ENCODE data around the gene RASA3.
"Not testable (repeated sequence)": the region's sequence is repeated elsewhere in the genome, so short reads cannot be mapped to it uniquely, and the experiment has no call there.

RASA3 gene

DNA sequence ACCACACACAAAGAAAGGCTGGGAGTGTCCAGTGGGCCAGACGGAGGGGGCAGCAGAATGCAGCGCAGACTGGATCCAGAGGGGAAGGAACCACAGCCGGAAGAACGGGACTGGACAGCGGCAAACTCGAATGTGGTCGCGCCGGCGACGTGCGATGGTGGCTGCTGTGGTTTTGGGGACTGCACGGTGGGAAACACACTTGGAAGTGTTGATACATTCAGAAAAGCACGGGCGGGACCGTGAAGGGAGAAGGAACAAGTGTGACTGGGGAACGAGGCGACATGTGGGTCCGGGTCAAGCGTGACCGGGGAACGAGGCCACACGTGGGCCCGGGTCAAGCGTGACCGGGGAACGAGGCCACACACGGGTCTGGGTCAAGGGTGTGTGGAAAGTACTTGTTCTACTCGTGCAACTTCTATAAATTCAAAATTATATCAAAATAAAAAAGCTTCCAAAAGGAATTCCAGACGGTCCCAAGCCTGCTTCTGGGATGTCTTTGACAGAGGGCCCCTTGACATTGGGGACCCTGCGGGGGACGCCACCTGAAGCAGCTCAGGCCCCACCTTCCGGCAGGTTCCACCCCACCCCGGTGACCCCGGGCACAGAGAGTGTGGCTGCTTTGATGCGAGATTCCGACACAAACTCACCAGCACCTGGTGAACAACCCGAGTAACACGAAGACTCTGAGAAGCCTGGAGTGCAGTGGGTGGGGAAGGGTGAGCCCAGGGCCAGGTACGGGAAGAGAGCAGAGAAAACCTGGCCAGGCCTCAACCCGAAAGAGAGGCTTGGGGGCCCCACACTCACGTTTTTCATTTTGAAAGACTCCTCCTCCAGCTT is 133.4 kb downstream of the RASA3 start:
- DNase-seq = no peak

DNA sequence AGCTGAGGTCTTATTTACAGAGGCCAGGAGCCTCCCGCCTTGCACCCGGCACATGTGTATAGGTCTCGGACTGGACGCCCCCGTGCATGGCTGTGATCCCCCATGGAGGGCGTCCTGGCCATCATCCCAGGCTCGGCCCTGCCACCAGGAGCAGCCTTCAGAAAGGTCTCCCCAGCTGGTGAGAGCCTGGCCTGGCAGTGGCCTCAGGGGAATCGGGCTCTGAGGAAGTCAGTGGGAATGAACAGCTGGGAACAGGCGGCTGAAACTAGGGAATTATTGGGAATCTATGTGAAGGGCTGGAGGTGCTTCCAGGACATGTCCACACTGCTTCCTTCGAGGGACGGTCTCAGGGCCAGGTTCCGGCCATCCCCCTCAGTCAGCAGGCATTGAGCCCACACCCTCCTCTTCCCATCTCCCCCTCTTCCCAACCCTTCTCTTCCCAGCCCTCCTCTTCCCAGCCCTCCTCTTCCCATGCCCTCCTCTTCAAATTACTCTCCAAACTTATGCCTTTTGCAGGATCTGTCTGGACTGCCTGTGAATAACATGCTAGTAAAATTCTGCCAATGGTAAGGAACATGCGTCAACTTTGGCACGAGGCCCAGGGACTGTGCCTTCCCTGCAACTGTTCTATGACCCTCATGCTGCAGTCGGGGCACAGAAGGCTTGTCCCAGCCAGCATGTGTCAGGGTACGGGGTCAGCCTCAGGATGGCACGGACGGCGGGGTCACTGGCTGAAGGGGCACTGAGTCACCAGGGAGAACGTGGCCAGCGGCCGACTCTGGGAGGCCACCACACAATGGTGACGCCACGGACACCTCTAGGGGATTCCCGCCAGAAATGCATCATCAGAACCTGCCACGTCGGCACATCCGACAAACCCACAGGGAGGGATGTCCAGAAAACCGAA is 134.3 kb downstream of the RASA3 start:
- no peak for DNase-seq

DNA sequence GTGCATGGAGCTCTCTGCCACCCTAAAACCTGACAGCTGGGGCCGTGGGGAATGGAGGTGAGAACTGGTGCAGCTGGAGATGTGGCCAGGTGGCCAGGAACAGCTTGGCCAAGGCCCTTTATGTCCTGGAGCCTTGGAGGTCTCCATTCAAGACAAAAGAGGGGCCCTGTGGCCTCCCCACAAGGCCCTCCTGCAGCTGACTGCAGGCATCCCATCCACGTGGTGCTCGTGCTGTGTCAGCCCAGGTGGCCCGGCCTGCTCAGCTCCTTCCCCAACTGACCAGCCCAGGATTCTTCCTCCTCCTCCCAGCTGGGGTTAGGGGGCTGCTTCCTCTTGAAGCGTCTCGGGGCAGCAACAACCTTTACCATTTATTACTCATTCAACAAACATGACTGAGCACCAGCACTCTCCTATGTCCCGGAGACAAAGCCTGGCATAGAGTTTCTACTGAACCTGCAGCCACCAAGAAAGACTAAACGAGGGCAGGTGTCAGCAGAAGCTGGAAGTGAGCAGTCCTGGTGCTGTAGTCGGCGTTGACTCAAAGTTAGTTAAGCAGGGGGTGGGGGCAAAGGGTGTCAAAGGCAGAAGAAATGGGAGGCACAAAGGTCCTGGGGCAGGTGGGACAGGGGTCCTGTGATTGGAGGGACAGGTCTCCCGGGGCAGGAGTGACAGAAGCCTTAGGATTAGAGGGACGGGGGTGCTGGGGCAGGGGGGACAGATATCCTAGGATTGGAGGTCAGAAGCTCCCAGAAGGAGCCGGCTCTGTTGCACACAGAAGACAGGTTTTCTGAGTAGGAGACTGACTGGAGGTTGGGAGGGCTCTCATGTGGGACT is 135.3 kb downstream of the RASA3 start:
- DNase-seq = no peak

DNA sequence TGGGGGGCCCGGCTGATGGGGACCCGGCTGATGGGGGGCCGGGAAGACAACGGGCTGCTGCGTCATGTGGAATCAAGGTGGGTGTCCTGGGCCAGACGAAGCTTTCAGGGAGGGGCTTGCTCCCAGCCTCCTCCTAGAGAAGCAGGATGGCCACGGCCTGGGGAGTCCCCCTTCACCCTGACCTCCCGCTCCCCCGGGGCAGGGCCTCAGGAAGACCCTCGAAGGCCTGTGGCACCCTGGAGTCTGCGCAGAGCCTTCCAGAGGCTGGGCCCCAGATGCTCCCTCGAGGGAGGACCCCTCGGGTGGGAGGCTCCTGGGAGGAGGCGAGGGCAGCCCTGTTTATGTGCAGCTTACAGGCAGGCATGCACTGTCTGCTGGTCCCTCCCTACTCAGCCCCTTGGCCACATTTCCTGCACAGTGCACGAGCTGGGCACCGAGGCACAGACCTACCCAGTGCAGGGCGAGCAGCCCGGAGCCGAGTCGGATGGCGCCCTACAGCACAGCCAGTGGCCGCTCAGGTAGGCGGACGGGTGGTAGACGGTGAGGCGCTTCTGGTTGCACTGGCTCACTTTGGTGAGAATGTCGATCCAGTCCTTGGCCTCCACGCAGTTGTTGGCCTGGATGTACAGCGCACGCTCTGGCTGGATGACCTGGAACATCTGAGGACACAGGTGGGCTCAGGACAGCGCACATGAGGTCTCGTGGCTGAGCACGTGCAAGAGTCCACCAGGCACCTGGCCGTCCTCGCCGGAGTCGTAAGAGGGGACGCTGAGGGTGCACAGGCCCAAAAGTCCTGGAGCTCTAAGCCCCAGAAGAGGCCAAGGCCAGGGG is 136.1 kb downstream of the RASA3 start:
- no peak for DNase-seq

DNA sequence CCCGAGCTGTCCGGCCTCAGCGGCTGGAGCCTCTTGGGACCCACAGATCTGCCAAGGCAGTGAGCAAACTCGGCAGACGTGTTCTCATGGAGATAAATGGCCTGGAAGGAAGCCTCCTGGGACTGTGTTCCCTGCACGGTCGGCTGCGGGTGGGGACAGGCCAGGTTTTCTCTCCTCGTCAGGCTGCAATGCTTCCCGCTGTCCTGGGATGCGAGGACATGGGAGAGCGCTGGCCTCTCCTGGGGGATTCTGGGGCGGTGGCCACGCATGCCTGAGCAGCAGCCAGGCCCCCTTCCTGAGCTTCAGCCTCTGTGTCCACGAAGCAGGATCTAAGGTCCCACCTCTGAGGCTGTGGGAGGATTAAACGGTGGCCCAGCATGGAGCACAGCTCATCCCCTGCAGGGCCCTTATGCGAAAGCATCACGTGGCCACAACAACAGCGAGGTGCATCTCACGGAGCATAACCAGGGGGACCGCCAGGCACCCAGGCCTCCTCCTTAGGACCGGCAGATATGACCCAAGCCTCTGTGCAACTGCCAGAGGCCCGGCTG is 137.3 kb downstream of the RASA3 start:
- no peak for DNase-seq

DNA sequence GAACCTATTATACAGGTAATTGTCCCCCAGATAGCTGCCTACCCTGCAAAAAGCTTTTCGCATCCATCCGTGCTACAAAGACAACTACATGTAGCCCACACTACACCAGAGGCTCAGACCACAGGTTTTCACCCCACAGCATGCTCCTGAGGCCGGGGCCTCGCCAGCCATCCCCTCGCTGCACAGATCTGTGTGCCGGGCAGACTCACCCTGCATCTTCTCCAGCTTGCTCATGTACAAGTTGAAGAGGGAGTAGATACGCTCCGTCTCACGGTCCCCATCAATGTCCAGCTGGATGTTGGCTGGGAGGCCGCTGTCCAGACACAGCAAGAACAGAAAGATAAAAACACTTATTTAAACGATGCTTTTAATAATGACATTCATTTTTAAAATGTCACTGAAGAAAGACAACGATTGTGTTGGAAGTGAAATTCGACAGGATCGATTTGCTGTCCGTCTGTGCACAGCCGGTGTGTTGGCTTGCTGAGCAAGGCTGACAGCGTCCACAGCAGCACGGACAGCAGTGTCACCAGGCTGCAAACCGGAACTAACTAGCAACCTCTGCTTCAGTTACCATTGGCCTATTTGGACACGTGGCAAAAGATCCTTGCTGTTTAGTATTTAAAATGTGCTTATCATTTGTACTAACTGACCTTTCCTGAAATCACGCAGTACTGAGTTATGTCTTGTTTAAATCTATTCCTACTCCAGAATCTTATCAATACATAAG is 140.0 kb downstream of the RASA3 start:
- no peak for DNase-seq

DNA sequence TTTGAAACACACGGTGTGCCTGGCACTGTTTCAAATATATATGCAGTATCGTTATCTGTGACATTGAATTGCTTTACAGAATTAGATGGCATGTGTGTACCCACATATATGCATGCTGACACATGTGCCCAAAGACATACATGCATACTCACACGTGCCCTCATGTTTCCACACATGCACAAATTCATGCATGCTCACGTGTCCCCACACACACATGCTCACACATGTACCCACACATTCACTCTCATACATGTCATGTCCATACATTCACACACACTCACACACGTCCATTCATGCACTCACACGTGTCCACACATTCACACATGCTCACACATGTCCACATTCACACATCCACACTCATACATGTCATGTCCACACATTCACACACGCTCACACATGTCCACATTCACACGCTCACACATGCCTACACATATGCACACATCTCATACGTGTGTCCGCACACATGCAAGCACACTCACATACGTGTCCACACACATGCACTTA is 140.7 kb downstream of the RASA3 start:
- DNase-seq = no peak

DNA sequence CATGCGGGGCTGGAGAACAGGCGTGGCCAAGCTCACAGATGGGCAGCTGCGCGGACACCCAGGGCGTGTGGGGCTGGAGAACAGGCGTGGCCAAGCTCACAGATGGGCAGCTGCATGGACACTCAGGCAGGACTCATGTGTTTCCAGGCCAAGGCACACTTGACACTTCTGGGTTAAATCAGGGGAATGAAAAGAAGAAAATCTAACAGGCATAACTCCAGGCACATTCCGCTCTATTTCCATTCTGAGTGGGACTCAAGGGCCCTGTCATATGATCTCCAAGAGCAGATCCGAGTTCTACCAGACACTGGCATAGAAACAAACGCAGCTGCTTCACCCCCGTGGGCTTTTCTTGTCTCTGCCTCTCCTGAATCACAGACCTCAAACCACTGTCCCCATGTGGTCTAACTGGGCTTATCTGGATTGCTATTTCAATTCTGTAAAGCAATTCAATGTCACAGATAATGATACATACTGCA is 141.2 kb downstream of the RASA3 start:
- no peak for DNase-seq

DNA sequence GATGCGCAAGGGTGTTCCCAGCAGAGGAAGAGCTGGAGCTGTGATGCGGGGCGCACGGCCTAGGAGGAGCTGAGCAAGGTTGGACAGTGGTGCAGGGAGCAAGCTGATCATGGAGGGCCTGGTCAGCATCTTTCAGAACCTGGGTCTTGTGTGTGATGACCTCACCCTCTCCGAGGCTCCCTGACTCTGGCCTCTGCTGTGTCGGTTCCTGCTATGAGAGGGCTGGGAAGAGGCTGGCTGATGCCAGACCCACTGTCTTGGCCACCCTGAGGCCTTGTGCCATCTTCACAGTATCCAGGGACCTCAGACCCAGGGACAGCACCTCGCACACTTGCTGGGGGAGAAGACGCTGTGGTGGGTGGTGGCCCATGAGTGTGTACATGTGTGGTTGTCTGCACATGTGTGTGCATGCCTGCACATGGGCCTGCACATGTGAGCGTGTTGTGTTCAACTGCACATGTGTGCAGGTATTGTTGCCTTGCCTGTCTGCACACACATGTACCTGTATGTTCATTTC is 142.0 kb downstream of the RASA3 start:
- no peak for DNase-seq

DNA sequence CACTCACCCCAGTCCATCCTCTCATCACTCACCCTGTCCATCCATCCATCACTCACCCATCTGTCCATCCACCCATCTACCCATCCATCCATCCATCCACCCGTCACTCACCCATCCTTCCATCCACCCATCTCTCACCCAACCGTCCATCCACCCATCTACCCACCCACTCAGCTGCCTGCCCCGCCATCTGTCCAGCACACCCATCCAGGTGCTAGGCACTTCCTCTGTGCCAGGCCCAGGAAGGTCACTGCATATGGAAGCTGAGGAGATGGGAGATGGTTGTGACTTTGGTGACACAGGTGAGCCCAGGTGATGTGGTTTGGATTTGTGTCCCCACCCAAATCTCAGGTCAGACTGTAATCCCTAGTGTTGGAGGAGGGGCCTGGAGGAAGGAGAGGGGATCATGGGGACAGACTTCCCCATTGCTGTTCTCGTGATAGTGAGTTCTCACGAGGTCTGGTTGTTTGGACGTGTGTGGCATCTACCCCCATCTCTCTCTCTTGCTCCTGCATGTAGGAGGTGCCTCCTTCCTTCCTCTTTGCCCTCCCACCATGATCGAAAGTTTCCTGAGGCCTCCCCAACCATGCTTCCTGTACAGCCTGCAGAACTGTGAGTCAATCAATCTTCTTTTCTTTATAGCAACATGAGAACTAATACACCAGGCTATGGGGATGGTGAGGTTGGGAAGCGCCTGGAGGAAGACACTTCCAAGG is 142.7 kb downstream of the RASA3 start:
- no peak for DNase-seq

DNA sequence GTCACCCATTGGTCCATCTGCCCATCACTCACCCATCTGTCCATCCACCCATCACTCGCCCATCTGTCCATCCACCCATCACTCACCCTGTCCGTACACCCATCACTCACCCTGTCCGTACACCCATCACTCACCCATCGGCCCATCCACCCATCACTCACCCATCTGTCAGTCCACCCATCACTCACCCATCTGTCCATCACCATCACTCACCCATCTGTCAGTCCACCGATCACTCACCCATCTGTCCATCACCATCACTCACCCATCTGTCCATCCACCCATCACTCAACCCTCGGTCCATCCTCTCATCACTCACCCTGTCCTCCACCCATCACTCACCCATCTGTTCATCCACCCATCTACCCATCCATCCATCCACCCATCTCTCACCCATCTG is 143.6 kb downstream of the RASA3 start:
- not testable (repeated sequence) for DNase-seq

DNA sequence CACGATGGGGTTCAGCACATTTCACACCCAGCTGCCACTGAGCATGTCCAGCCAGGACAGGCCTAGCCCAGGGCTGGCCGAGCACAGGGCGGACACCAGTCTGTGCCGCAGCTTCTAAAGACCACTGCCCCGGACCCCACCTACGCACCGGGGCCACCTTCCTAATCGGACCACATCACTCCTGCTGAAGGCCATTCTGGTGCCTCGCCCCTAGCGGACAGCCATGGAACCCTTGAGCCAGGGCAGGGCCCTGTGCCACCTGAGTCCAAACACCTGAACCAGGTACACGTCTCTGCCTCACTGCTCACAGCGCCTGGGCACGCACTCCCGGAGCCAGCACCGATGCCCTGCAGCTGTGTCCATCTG is 150.1 kb downstream of the RASA3 start:
- DNase-seq = no peak

DNA sequence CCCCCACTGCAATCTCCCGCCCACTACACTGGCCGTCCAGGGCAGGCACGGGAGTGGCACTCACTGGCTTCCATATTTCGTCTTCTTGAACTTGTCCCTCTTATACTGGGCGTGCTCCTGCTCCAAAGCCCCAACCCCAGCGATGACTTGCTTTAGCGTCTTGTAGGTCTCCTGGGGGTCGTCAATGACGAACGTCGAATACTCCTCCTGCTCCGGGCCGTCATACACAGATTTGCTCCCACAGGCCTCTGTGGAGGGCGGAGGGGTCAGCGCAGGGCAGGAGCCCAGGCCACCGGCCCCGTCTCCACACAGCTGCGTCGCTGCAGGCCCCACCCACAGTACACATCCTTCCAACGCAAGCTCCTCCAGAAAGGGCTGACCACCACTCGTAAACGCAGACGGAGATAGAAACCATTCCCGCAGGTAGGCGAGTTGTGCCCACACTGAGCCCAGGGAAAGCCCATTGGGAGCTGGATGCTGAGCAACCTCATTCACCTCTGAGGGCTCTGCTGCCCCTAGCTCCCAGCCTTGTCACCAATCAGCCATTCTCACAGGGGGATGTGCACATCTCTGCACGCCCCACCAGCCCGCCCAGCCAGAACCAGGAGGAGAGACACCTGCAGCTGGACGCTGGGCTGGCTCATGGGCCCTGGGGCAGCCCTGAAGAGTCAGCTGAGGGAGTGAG is 150.7 kb downstream of the RASA3 start:
- DNase-seq = no peak

DNA sequence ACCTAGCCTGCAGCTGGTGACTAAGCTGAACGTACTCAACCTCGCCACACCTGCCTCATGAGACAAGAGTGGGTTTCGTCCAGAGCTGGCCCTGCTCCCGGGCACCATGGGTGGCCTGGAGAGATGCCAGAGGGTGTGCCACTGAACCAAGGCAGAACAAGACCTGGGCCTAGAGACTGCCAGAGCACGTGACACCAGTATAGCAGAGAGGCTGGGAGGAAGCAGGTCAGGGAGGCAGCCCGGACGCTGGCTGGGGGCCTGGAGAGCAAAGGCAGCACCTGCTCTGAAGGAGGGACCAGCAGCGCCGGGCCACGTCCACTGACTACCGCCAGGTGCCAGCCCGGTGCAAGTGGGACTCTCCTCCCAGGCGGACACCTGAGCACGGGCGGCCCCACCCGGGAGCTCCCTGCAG is 151.2 kb downstream of the RASA3 start:
- no peak for DNase-seq

DNA sequence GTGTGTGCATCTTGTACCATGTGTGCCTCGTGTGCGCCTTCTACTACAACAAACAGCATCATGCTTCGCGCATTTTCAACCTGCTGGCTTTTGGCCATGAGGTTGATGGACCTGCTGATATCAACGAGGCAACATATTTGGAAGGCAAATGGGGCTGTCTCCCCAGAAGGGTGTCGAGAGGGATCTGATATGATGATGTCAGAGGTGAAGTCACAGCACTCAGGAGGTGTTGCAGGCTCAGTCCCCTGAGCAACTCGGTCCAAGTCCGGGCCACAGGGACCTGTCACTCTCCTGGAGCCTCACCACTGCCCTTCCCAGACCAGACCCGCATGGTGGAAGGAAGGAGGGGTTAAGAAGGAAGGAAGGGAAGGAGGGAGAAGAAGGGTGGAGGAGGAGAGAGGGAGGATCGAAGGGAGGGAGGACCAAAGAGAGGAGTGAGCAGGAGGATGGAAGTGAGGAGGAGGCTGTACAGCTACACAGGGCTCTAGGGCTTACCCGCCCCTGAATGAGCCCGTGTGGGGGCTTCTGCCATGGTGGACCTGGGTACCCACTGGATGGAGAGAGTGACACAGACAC is 151.8 kb downstream of the RASA3 start:
- DNase-seq = no peak

DNA sequence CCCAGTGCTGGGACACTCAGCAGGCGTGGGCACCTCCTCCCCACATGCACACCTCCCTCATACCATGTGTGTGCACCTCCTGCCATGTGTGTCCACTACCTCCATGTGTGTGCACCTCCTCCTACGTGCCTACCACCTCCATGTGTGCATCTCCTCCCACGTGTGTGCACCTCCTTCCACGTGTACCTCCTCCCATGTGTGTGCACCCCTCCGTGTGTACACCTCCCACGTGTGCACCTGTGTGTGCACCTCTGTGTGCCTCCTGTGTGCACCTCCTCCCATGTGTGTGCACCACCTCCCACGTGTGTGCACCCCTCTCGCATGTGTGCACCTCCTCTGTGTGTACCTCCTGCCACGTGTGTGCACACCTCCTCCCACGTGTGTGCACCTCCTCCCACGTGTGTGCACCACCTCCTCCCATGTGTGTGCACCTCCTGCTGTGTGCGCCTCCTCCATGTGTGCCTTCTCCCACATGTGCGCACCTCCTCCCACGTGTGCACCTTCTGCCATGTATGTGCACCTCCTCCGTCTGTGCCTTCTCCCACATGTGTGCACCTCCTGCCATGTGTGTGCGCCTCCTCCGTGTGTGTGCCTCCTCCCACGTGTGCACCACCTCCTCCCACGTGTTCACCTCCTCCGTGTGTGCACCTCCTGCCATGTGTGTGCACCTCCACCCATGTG is 152.5 kb downstream of the RASA3 start:
- DNase-seq = no peak

DNA sequence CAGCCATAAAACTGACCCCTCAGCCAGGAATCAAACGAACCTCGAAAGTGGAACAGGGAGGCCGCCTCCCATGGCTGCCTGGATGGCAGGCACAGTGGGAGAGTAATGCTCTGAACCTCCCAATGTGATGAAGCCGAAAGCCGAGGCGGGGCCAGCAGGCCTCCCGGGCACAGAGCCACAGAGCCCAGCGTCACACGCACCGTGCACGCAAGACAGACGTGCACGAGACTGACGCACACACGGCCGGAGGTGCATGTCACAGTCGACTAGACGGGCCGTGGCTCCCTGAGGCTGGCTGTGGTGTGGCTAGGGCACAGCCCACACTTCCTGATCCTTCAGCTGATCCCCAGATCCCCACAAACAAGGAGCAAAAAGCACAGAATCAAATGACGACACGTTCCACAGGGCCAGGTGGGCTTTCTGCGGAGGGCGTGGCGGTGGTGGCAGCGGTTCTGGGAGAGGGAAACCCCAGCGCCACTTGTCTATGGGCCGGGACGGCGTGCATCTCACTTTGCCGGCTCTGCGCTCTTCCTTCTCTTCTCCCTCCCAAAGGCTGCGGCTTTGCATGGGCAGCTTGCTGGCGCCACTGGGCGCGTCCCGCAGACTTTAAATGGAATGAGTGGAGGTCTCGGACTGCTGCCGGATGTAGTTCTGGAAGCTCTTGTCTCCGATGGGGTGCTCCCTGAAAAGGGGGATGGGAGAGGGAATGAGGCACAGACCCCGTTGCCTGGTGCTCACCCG is 153.5 kb downstream of the RASA3 start:
- DNase-seq = no peak

DNA sequence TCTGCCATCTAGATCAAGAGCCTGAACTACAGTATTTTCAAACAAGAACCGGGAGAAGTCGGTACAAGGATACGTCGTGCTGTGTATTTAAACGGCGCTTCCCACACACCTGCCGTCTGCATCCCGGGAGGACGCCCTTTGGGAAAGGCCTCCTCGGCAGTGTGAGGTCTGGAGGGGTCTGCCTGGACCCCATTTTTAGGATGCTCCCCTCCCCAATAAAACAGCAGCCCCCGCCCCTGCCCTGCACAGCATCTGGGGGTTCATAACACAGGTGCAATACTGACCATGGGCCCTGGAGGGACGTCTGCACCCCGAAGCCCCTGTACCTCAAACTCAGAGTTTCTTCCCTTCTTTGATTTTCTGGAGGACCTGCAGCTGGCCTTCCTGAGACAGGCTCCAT is 154.4 kb downstream of the RASA3 start:
- DNase-seq = no peak

All from activated gamma-delta T cell treated with Interleukin-2 at 50 U/mL for 16 hours (primary cell).